ENCODE measurements around the gene KAT2B. TPM values are rescaled to one million over a fixed set of nuclear protein-coding genes. Genes with fewer than 3 reads are reported as not detected.

Gene KAT2B
- polyA plus RNA-seq, 1 donor from 2014 or later, result 14.2 TPM

- TF ChIP-seq RAD21 (conservative IDR thresholded peaks at IDR 0.05) (no peak), TAF1 (IDR thresholded peaks at IDR 0.05; ENCODE audit: low read depth) (no peak), REST (IDR thresholded peaks at IDR 0.05; ENCODE audit: borderline replicate concordance) (no peak)
- Histone ChIP-seq H3K4me2 (ENCODE audit: low read length) (no peak overlapping the region), H3K9ac (ENCODE audit: low read length) (no peak overlapping the region), H3K79me2 (replicated peaks; ENCODE audit: insufficient read depth, low read length) (no peaks in the 10 kb centered on the region), H3K4me3 (ENCODE audit: low read length) (no peak overlapping the region), H3F3A (ENCODE audit: insufficient read depth, low read length, poor library complexity, severe bottlenecking) (no peaks in the 10 kb centered on the region), H3K27me3 (ENCODE audit: insufficient read depth, low read depth, low read length) (no peaks in the 10 kb centered on the region), H3K9me3 (ENCODE audit: low read length) (no peaks in the 10 kb centered on the region), H3K9me2 (ENCODE audit: insufficient read depth, low read length) (no peaks in the 10 kb centered on the region), H3K27ac (ENCODE audit: low read length) (no peak overlapping the region), H4K20me1 (ENCODE audit: insufficient read depth) (no peaks in the 10 kb centered on the region), H2AFZ (ENCODE audit: low read depth, low read length) (no peak overlapping the region), H3K36me3 (ENCODE audit: insufficient read depth, low read length) (no peaks in the 10 kb centered on the region)
Measured at GRCh38 chr3:20173844-20174410, 133.7 kb downstream of the KAT2B start.

- H3K27ac ChIP-seq (ENCODE audit: low read length), result no peak overlapping the region
- no peak overlapping the region for H2AFZ ChIP-seq (ENCODE audit: low read depth, low read length)
- TF ChIP-seq SMC3 (conservative IDR thresholded peaks at IDR 0.05; ENCODE audit: poor library complexity), result no peak
- no peak for TF ChIP-seq EP300 (conservative IDR thresholded peaks at IDR 0.05; ENCODE audit: poor library complexity, severe bottlenecking)
- TF ChIP-seq REST (IDR thresholded peaks at IDR 0.05; ENCODE audit: borderline replicate concordance), result no peak
- TF ChIP-seq POLR2AphosphoS5 (IDR thresholded peaks at IDR 0.05), result no peak
- no peak for TF ChIP-seq RAD21 (conservative IDR thresholded peaks at IDR 0.05)
- no peak for TF ChIP-seq CTCF (IDR thresholded peaks at IDR 0.05; ENCODE audit: poor library complexity, severe bottlenecking)
- TF ChIP-seq EZH2 (IDR thresholded peaks at IDR 0.05; ENCODE audit: borderline replicate concordance, insufficient read depth, low read length, poor library complexity, severe bottlenecking), result no peak
- no peak for TF ChIP-seq MXI1 (conservative IDR thresholded peaks at IDR 0.05; ENCODE audit: poor library complexity, severe bottlenecking)
- TF ChIP-seq TAF1 (IDR thresholded peaks at IDR 0.05; ENCODE audit: low read depth), result no peak
- H3F3A ChIP-seq (ENCODE audit: insufficient read depth, low read length, poor library complexity, severe bottlenecking), result no peaks in the 10 kb centered on the region
- H3K79me2 ChIP-seq (replicated peaks; ENCODE audit: insufficient read depth, low read length), result peaks cover 14% of the 10 kb centered on the region
- H4K20me1 ChIP-seq (ENCODE audit: insufficient read depth), result no peaks in the 10 kb centered on the region
- no peaks in the 10 kb centered on the region for H3K9me2 ChIP-seq (ENCODE audit: insufficient read depth, low read length)
- no peaks in the 10 kb centered on the region for H3K27me3 ChIP-seq (ENCODE audit: insufficient read depth, low read depth, low read length)
- H3K4me3 ChIP-seq (ENCODE audit: low read length), result no peak overlapping the region
- no peaks in the 10 kb centered on the region for H3K9me3 ChIP-seq (ENCODE audit: low read length)
- H3K36me3 ChIP-seq (ENCODE audit: insufficient read depth, low read length), result no peaks in the 10 kb centered on the region
- no peak overlapping the region for H3K9ac ChIP-seq (ENCODE audit: low read length)
- H3K4me2 ChIP-seq (ENCODE audit: low read length), result no peak overlapping the region
Measured at GRCh38 chr3:20181276-20181675, 141.0 kb downstream of the KAT2B start.

All from neural cell (in vitro differentiated cells).